Peyer's patch (tissue), 4 donors: ENCODE measurements around the gene SLC13A5. TPM values are rescaled to one million over a fixed set of nuclear protein-coding genes. Genes with fewer than 3 reads are reported as not detected.

ENCODE experiments used
- DNase-seq, 3 donors: peaks; one replicate each; pipeline ENCODE4 v3.0.0-alpha.2; 2017 to 2019
- H3K27ac ChIP-seq, 4 donors: fragments of 200-600 bp; sonication (generic); one replicate each; pipeline ENCODE4 v1.5.1; 2016 to 2019
- H3K27me3 ChIP-seq, 2 donors: fragments of 200-600 bp; sonication (generic); one replicate each; pipeline ENCODE4 v1.5.1; 2019
- H3K36me3 ChIP-seq, 3 donors: fragments of 200-600 bp; sonication (generic); one replicate each; pipeline ENCODE4 v1.5.1; 2016 to 2019
- H3K4me1 ChIP-seq, 4 donors: fragments of 200-600 bp; sonication (generic); one replicate each; pipeline ENCODE4 v1.5.1; 2016 to 2019
- H3K4me3 ChIP-seq, 4 donors: fragments of 200-600 bp; sonication (generic); 1 replicate in 3 of 4; 2 replicates in 1 of 4; pipeline ENCODE4 v1.5.1; 2016 to 2019; ENCODE audit warnings: mild to moderate bottlenecking in 1 of 4
- H3K9me3 ChIP-seq, 4 donors: fragments of 200-600 bp; sonication (generic); one replicate each; pipeline ENCODE4 v1.5.1; 2016 to 2019; ENCODE audit warnings: mild to moderate bottlenecking in 1 of 4
- POLR2A ChIP-seq, 2 donors: fragments of 450-650 bp; IDR thresholded peaks; one replicate each; pipeline ENCODE4 v1.5.1; 2017; ENCODE audit warnings: antibody characterized with exemption in 2 of 2, mild to moderate bottlenecking in 2 of 2, moderate library complexity in 2 of 2
- total RNA-seq, 4 donors: library from RNA; depleted of rRNA; stranded (reverse); fragments of >200 nt; gene quantifications; one replicate each; pipeline ENCODE4 v1.1.0, GENCODE V29; 2016
- TF ChIP-seq, protein P1 (sequence below), 6 experiments: fragments of 450-650 bp in 4 of 6; fragments of 200-600 bp in 2 of 6; sonication (generic) in 1 of 6; IDR thresholded peaks; one replicate each; pipeline ENCODE4 v1.5.1; 2017 to 2019; ENCODE audit warnings: antibody characterized with exemption in 6 of 6, mild to moderate bottlenecking in 3 of 6, moderate library complexity in 1 of 6

SLC13A5 gene
- total RNA-seq, 4 donors from 2014 or later = not detected

DNA sequence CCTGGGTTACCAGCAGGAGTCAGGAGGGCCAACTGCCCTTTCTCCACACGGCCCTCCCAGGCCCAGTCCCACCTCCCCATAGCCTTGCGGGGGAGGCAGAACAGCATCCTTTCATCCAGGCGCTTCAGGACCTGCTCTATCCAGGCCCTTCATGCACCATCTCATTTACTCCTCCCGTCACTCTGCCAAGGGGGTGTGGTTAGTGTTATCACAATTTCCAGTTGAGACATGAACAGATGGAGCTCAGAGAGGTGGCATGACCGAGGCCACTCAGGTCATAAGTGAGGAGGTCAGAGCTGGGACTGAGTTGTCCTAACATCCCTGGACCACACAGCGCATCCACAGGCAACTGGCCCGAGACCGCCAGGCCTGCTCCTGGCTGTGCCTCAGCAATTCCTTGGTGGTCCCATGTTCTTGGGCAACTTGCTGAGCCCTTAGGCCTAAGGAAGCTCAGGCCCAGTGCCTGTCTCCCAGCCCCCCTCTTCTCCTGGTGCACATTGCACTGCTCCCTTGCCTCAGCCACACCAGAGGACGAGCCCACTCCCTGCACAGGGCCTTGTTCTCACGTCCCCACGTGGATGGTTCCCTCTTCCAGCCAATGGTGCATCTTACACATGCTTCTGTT is 37.9 kb downstream of the SLC13A5 start:
- no peak for TF ChIP-seq POLR2A (IDR thresholded peaks at IDR 0.05)
- TF ChIP-seq, protein P1, sequence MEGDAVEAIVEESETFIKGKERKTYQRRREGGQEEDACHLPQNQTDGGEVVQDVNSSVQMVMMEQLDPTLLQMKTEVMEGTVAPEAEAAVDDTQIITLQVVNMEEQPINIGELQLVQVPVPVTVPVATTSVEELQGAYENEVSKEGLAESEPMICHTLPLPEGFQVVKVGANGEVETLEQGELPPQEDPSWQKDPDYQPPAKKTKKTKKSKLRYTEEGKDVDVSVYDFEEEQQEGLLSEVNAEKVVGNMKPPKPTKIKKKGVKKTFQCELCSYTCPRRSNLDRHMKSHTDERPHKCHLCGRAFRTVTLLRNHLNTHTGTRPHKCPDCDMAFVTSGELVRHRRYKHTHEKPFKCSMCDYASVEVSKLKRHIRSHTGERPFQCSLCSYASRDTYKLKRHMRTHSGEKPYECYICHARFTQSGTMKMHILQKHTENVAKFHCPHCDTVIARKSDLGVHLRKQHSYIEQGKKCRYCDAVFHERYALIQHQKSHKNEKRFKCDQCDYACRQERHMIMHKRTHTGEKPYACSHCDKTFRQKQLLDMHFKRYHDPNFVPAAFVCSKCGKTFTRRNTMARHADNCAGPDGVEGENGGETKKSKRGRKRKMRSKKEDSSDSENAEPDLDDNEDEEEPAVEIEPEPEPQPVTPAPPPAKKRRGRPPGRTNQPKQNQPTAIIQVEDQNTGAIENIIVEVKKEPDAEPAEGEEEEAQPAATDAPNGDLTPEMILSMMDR (IDR thresholded peaks at IDR 0.05) = no peak
- no peak overlapping the region for H3K27ac ChIP-seq
- H3K36me3 ChIP-seq = no peaks in the 10 kb centered on the region
- H3K4me1 ChIP-seq = no peaks in the 10 kb centered on the region
- H3K27me3 ChIP-seq = no peaks in the 10 kb centered on the region
- no peaks in the 10 kb centered on the region for H3K9me3 ChIP-seq
- H3K4me3 ChIP-seq = no peak overlapping the region
- no peak for DNase-seq

DNA sequence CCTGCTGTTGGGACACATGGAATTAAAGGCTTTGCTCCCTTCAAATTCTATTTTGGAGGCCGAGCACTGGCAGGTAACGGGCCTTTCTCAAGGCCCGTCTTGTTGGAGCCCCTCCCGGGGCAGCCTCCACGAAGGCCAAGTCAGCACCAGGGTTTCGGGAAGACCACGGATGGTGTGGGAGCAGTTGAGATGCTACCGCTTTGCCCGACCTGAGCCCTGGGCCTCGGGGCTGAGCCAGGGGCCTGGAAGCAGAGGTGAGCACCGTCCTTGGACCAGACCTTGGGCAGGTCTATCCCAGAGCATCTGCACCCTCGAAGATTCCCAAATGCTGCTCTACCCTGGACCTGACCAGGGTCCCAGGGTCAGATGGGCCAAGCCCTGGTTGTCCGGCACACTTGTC is 38.6 kb downstream of the SLC13A5 start:
- DNase-seq = no peak
- TF ChIP-seq POLR2A (IDR thresholded peaks at IDR 0.05) = no peak
- TF ChIP-seq, protein P1 (IDR thresholded peaks at IDR 0.05) = no peak
- no peak overlapping the region for H3K4me3 ChIP-seq
- no peaks in the 10 kb centered on the region for H3K27me3 ChIP-seq
- H3K36me3 ChIP-seq = no peaks in the 10 kb centered on the region
- H3K27ac ChIP-seq = no peak overlapping the region
- no peaks in the 10 kb centered on the region for H3K4me1 ChIP-seq
- no peaks in the 10 kb centered on the region for H3K9me3 ChIP-seq

DNA sequence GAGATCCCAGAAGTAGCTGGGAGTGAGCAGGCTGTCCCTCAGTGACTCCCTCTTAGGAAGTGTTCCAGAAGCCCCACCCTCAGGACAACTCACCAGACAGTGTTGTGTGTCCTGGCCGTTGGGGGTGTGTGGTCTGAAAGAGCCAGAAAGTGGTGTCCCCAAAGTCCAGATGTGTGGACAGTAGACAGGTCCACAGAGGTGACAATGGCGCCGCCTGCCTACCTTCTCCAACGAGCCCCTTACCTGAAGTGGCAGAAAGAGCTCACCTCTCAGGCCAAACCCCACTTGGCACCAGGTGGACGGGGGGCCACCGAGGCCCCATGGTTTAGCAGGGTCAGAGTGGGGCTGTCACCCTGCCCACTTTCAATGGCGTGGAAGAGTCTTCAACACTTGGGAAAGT is 41.7 kb downstream of the SLC13A5 start:
- Histone ChIP-seq H3K27me3 (no peaks in the 10 kb centered on the region), H3K9me3 (no peaks in the 10 kb centered on the region), H3K27ac (no peak overlapping the region), H3K4me3 (no peak overlapping the region), H3K36me3 (no peaks in the 10 kb centered on the region), H3K4me1 (no peaks in the 10 kb centered on the region)
- TF ChIP-seq, protein P1 (IDR thresholded peaks at IDR 0.05) = no peak
- TF ChIP-seq POLR2A (IDR thresholded peaks at IDR 0.05) = no peak
- no peak for DNase-seq

DNA sequence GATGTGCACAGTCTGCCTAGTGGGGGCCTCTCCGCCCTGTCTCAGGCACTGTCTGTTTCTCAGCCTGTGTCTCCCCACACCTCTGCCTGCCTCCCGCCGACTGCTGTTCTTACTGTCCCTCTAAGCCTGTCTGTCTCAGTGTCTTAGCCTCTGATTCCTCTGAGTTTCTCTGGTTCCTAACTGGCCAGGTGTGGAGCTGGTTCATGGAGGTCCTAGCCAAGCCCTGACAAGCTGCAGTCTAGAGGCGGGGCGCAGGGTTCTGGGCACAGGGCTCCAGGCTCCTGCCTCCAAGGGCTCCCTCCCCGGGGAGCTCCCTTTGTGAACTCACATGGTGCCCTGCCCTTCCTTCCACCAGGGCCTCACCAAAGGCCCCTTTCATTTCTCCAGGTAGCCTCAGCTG is 42.2 kb downstream of the SLC13A5 start:
- Histone ChIP-seq H3K27ac (no peak overlapping the region), H3K36me3 (no peaks in the 10 kb centered on the region), H3K4me3 (no peak overlapping the region), H3K27me3 (no peaks in the 10 kb centered on the region), H3K9me3 (no peaks in the 10 kb centered on the region), H3K4me1 (no peaks in the 10 kb centered on the region)
- DNase-seq = no peak
- TF ChIP-seq, protein P1 (IDR thresholded peaks at IDR 0.05) = no peak
- TF ChIP-seq POLR2A (IDR thresholded peaks at IDR 0.05) = no peak

DNA sequence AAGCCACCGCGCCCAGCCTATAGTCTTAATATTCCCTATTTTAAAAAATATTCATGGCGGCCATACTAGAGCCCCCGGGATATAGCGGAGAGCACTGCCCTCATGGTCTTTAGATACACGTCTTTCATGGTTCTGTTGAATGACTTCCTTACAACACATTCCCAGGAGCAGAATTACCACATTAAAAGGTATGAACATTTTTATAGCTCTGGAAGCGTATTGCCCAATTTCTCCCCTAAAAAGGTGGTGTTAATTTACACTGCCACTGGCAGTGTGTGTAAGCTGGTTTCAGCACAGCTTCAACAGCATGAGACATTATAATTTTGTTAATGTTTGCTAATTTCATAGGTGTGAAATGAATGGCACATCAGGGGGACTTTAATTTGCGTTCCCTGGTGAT is 42.6 kb downstream of the SLC13A5 start:
- H3K27me3 ChIP-seq = no peaks in the 10 kb centered on the region
- H3K27ac ChIP-seq = no peak overlapping the region
- no peak for DNase-seq
- H3K4me1 ChIP-seq = no peaks in the 10 kb centered on the region
- H3K36me3 ChIP-seq = no peaks in the 10 kb centered on the region
- TF ChIP-seq, protein P1 (IDR thresholded peaks at IDR 0.05) = no peak
- no peak for TF ChIP-seq POLR2A (IDR thresholded peaks at IDR 0.05)
- no peak overlapping the region for H3K4me3 ChIP-seq
- no peaks in the 10 kb centered on the region for H3K9me3 ChIP-seq
